ENCODE data around the gene GTPBP4.

Gene GTPBP4

DNA sequence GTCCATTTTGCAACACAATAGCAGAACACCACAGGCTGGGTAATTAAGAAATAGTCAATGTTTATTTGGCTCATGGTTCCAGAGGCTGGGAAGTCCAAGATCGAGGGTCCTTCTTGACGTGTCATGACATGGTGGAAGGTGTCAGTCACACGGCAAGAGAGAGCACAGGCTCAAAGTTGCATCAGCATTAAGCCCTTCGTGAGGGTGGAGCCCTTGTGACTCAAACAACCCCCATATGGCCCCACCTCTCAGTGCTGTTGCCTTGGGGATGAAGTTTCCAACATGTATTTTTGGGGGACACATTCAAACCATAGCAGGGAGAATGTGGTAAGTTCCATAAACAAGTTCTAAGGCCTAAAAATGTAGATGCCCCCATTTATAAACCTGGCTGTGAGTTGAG, 24.6 kb upstream of the GTPBP4 start:
- DNase-seq (ENCODE audit: extremely low spot score): no peak
- ChIA-PET POLR2A (interaction anchor here (1.5 kb wide), 1 partner anchor 24 kb away, joined by 8 read pairs; the partner anchor contains the start of gene GTPBP4), CTCF (no interaction called here)
- no peak for TF ChIP-seq SUZ12 (IDR thresholded peaks at IDR 0.05)
- no peak for TF ChIP-seq NFRKB (IDR thresholded peaks at IDR 0.05)
- TF ChIP-seq HDGF (IDR thresholded peaks at IDR 0.05; ENCODE audit: borderline replicate concordance): no peak
- TF ChIP-seq ELF4 (IDR thresholded peaks at IDR 0.05): no peak
- no peak for TF ChIP-seq BHLHE40 (IDR thresholded peaks at IDR 0.05; ENCODE audit: borderline replicate concordance)
- TF ChIP-seq LEF1 (IDR thresholded peaks at IDR 0.05; ENCODE audit: borderline replicate concordance): no peak
- TF ChIP-seq ARNT (IDR thresholded peaks at IDR 0.05): no peak
- no peak for TF ChIP-seq ZNF384 (IDR thresholded peaks at IDR 0.05)
- TF ChIP-seq, protein P1, sequence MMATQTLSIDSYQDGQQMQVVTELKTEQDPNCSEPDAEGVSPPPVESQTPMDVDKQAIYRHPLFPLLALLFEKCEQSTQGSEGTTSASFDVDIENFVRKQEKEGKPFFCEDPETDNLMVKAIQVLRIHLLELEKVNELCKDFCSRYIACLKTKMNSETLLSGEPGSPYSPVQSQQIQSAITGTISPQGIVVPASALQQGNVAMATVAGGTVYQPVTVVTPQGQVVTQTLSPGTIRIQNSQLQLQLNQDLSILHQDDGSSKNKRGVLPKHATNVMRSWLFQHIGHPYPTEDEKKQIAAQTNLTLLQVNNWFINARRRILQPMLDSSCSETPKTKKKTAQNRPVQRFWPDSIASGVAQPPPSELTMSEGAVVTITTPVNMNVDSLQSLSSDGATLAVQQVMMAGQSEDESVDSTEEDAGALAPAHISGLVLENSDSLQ (IDR thresholded peaks at IDR 0.05): no peak

GRCh38 chr10:964321-964987, 23.8 kb upstream of the GTPBP4 start:
- POLR2A ChIA-PET: no interaction called here

GRCh38 chr10:964988-965417, 23.2 kb upstream of the GTPBP4 start:
- CTCF ChIA-PET: no interaction called here
- TF ChIP-seq ARNT (IDR thresholded peaks at IDR 0.05) (no peak), NFRKB (IDR thresholded peaks at IDR 0.05) (no peak), SUZ12 (IDR thresholded peaks at IDR 0.05) (no peak)
- POLR2A ChIA-PET: no interaction called here
- no peak for DNase-seq (ENCODE audit: extremely low spot score)

More at GRCh38 chr10:964321-964987, 23.8 kb upstream of the GTPBP4 start:
- CTCF ChIA-PET: no interaction called here
- no peak for TF ChIP-seq SUZ12 (IDR thresholded peaks at IDR 0.05)
- no peak for TF ChIP-seq TARDBP (IDR thresholded peaks at IDR 0.05)
- no peak for TF ChIP-seq LEF1 (IDR thresholded peaks at IDR 0.05; ENCODE audit: borderline replicate concordance)
- no peak for TF ChIP-seq NFRKB (IDR thresholded peaks at IDR 0.05)
- no peak for TF ChIP-seq SP1 (IDR thresholded peaks at IDR 0.05)
- TF ChIP-seq ZNF384 (IDR thresholded peaks at IDR 0.05): no peak
- no peak for TF ChIP-seq CTBP1 (IDR thresholded peaks at IDR 0.05; ENCODE audit: borderline replicate concordance)
- TF ChIP-seq ARNT (IDR thresholded peaks at IDR 0.05): no peak
- no peak for TF ChIP-seq HDGF (IDR thresholded peaks at IDR 0.05; ENCODE audit: borderline replicate concordance)
- TF ChIP-seq, protein P1 (IDR thresholded peaks at IDR 0.05): no peak
- TF ChIP-seq FOXK2 (IDR thresholded peaks at IDR 0.05): no peak
- TF ChIP-seq ELF4 (IDR thresholded peaks at IDR 0.05): no peak
- no peak for TF ChIP-seq FOXA1 (IDR thresholded peaks at IDR 0.05)
- no peak for TF ChIP-seq BHLHE40 (IDR thresholded peaks at IDR 0.05; ENCODE audit: borderline replicate concordance)
- no peak for TF ChIP-seq FOXM1 (IDR thresholded peaks at IDR 0.05; ENCODE audit: borderline replicate concordance)
- no peak for TF ChIP-seq L3MBTL2 (conservative IDR thresholded peaks at IDR 0.05)
- no peak for DNase-seq (ENCODE audit: extremely low spot score)

DNA sequence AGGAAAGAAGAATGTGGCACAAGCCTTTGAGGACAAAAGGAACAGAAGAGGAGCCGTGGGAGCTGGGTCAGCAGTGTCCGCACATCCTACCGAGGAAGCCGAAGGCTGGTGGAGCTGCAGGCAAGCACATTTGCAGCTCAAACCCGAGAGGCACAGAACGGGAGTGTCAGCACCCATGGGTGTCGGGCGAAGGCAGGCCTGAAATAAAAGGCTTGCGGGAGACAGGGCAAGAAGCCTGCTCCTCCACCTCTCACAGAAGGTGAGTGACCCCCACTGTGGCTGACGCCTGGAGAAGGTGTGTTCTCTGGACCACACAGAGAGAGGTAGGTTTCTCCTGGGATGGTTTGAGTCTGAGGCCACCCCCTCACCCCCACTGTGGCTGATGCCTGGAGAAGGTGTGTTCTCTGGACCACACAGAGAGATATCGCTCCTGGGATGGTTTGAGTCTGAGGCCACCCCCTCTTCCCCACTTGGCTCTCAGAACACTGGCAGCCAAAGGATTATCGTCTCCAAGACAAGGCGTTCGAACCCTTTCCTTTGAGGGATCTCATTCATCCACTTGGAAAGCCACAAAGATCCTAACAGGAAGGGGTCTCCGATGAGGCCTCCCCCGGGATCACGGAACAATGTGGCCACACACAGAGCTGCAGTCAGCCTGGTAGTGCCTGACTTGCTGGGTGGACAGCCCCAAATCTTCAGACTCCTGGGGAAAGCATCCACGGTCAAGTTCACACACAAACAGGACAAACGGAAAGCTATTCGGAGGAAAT, 21.6 kb upstream of the GTPBP4 start:
- DNase-seq (ENCODE audit: extremely low spot score): no peak
- ChIA-PET CTCF (no interaction called here), POLR2A (no interaction called here)
- TF ChIP-seq CTBP1 (IDR thresholded peaks at IDR 0.05; ENCODE audit: borderline replicate concordance): no peak
- TF ChIP-seq FOXK2 (IDR thresholded peaks at IDR 0.05): no peak
- no peak for TF ChIP-seq HDGF (IDR thresholded peaks at IDR 0.05; ENCODE audit: borderline replicate concordance)
- no peak for TF ChIP-seq ARNT (IDR thresholded peaks at IDR 0.05)
- no peak for TF ChIP-seq ELF4 (IDR thresholded peaks at IDR 0.05)
- TF ChIP-seq TARDBP (IDR thresholded peaks at IDR 0.05): no peak
- no peak for TF ChIP-seq FOXA1 (IDR thresholded peaks at IDR 0.05)
- TF ChIP-seq LEF1 (IDR thresholded peaks at IDR 0.05; ENCODE audit: borderline replicate concordance): no peak
- TF ChIP-seq NFRKB (IDR thresholded peaks at IDR 0.05): no peak
- no peak for TF ChIP-seq BHLHE40 (IDR thresholded peaks at IDR 0.05; ENCODE audit: borderline replicate concordance)

GRCh38 chr10:968546-969199, 19.6 kb upstream of the GTPBP4 start:
- TF ChIP-seq LEF1 (IDR thresholded peaks at IDR 0.05; ENCODE audit: borderline replicate concordance) (no peak), ZNF384 (IDR thresholded peaks at IDR 0.05) (no peak), FOXM1 (IDR thresholded peaks at IDR 0.05; ENCODE audit: borderline replicate concordance) (no peak), FOXK2 (IDR thresholded peaks at IDR 0.05) (no peak), CTBP1 (IDR thresholded peaks at IDR 0.05; ENCODE audit: borderline replicate concordance) (no peak), HDGF (IDR thresholded peaks at IDR 0.05; ENCODE audit: borderline replicate concordance) (no peak), FOXA1 (IDR thresholded peaks at IDR 0.05) (no peak), ARNT (IDR thresholded peaks at IDR 0.05) (no peak), BHLHE40 (IDR thresholded peaks at IDR 0.05; ENCODE audit: borderline replicate concordance) (no peak), ELF4 (IDR thresholded peaks at IDR 0.05) (no peak), SP1 (IDR thresholded peaks at IDR 0.05) (no peak), TARDBP (IDR thresholded peaks at IDR 0.05) (no peak), L3MBTL2 (conservative IDR thresholded peaks at IDR 0.05) (no peak), SUZ12 (IDR thresholded peaks at IDR 0.05) (no peak), NFRKB (IDR thresholded peaks at IDR 0.05) (no peak)
- TF ChIP-seq, protein P1 (IDR thresholded peaks at IDR 0.05): no peak
- POLR2A ChIA-PET: no interaction called here
- CTCF ChIA-PET: interaction anchor here (0.7 kb wide), 1 partner anchor 14 kb away, joined by 3 read pairs; no protein-coding TSS in a partner anchor
- no peak for DNase-seq (ENCODE audit: extremely low spot score)
